ENCODE results near the gene ELL. TPM values are rescaled to one million over a fixed set of nuclear protein-coding genes. Genes with fewer than 3 reads are reported as not detected.
"Not testable (repeated sequence)": the region's sequence is repeated elsewhere in the genome, so short reads cannot be mapped to it uniquely, and the experiment has no call there.

The ELL gene
- total RNA-seq, 1 experiment from 2014 or later, result 17.3 TPM

DNA sequence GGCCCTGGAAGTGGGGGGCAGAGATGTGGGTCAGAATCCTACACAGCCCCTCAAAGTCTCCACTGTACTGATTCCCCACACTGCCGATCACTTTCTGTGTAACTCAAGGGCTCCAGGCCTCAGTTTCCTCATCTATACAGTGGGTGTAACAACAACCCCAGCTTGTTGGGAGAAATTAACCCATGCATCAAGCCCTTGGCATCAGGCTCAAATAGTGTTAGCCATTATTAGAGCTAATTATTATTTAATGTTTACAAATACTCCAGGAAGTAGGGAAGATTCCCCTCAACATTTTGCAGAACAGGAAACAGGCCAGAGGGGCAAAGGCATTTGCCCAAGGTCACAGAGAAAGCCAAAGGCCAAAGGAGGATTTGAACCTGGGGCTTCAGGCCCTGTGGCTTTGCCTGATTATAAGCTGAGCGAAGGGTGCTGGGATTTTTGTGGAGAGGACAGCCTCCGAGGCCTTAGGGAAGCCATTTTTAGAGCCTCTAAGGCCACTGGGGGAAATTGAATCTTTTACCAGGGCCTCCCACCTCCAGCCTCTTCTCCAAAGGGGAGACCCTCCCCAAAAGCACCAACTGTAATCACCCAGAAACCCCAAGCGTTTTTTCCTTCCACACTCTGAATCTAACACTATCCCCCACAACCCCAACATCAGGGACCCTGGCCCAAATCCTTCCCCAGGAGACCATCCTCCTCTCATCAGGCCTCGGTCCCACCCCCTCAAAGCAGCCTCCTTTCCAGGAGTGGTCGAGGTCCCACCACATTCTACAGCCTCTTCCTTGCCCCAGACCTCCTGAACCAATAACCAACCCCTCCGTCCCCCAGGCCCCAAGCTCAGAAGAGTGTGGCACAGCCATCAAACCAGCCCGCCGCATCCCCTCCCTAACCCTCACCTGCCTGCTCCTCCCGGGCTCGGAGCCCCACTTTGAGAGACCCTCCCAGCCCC is 20.4 kb upstream of the ELL start:
- no peaks in the 10 kb centered on the region for H3K9me3 Mint-ChIP-seq
- H3K4me3 Mint-ChIP-seq, result peak overlapping the region; percentile 84
- H3K36me3 Mint-ChIP-seq, result peaks cover 27% of the 10 kb centered on the region
- DNase-seq (ENCODE audit: low spot score), result no peak
- H3K27me3 Mint-ChIP-seq (ENCODE audit: low read depth), result no peaks in the 10 kb centered on the region
- peaks cover 16% of the 10 kb centered on the region for H3K4me1 Mint-ChIP-seq
- ChIA-PET CTCF (interaction anchor here (1.0 to 1.2 kb wide), 3 partner anchors 22 to 52 kb away, joined by 3 to 4 read pairs (median 3); partner anchors contain the start of gene UBA52), POLR2A (interaction anchor here (1.0 kb wide), 1 partner anchor 20 kb away, joined by 3 read pairs; no protein-coding TSS in a partner anchor)
- TF ChIP-seq RELA (CRISPR knock-in tag; IDR thresholded peaks at IDR 0.05; ENCODE audit: borderline replicate concordance), result no peak
- TF ChIP-seq, protein P1, sequence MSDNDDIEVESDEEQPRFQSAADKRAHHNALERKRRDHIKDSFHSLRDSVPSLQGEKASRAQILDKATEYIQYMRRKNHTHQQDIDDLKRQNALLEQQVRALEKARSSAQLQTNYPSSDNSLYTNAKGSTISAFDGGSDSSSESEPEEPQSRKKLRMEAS (CRISPR knock-in tag; IDR thresholded peaks at IDR 0.05), result no peak
- TF ChIP-seq, protein P2, sequence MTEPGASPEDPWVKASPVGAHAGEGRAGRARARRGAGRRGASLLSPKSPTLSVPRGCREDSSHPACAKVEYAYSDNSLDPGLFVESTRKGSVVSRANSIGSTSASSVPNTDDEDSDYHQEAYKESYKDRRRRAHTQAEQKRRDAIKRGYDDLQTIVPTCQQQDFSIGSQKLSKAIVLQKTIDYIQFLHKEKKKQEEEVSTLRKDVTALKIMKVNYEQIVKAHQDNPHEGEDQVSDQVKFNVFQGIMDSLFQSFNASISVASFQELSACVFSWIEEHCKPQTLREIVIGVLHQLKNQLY (CRISPR knock-in tag; IDR thresholded peaks at IDR 0.05), result no peak
- no peak for TF ChIP-seq ZNF423 (CRISPR knock-in tag; IDR thresholded peaks at IDR 0.05)
- peak; percentile 4; the same call in 1 of the 2 replicates for ATAC-seq
- peak overlapping the region; percentile 65 for H3K27ac Mint-ChIP-seq

DNA sequence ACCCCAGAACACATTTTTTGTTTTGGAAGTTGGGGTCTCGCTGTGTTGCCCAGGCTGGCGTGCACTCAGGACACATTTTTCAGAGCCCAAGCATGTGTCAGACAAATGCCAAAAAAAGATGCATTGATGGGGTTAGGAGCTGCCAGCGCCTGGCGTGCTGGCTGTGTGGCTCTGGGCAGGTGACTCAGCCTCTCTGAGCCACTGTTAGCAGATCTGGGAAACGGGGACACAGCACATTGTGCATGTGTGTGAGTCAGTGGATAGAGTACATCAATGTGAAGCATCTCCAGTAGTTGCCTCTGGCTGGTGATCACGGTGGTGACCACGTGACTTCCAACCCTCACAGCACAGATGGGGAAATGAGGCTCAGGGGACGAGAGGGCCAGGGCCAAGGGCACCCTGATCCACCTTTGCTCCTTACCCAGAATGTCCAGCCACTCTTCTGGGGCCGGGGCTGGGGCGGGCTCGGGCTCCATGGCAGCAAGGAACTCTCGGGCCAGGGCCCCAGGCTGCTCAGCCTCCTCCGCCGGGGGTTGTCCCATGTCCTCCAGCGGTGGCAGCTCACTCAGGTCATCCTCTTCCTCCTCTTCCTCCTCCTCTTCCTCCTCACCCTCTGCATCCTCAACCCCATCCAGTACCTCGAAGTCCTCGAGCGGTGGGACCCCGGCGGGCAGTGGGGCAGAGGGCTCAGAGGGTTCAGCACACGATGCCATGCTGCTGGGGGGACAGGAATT is 19.6 kb upstream of the ELL start:
- TF ChIP-seq GABPB1 (CRISPR knock-in tag; IDR thresholded peaks at IDR 0.05) (no peak), ZNF121 (CRISPR knock-in tag; IDR thresholded peaks at IDR 0.05) (0 out of 2 replicates have a peak, but pooled peaks have one; percentile 72), NFATC4 (CRISPR knock-in tag; IDR thresholded peaks at IDR 0.05) (no peak), TEAD1 (CRISPR knock-in tag; IDR thresholded peaks at IDR 0.05) (no peak), FOXJ3 (CRISPR knock-in tag; IDR thresholded peaks at IDR 0.05; ENCODE audit: borderline replicate concordance) (no peak), FOXP1 (CRISPR knock-in tag; IDR thresholded peaks at IDR 0.05; ENCODE audit: borderline replicate concordance) (no peak), ZNF219 (CRISPR knock-in tag; IDR thresholded peaks at IDR 0.05; ENCODE audit: borderline replicate concordance) (no peak), SMAD3 (CRISPR knock-in tag; IDR thresholded peaks at IDR 0.05; ENCODE audit: borderline replicate concordance) (no peak)
- TF ChIP-seq, protein P3, sequence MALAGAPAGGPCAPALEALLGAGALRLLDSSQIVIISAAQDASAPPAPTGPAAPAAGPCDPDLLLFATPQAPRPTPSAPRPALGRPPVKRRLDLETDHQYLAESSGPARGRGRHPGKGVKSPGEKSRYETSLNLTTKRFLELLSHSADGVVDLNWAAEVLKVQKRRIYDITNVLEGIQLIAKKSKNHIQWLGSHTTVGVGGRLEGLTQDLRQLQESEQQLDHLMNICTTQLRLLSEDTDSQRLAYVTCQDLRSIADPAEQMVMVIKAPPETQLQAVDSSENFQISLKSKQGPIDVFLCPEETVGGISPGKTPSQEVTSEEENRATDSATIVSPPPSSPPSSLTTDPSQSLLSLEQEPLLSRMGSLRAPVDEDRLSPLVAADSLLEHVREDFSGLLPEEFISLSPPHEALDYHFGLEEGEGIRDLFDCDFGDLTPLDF (CRISPR knock-in tag; IDR thresholded peaks at IDR 0.05), result no peak
- CTCF ChIA-PET, result interaction anchor here (1.0 to 1.1 kb wide), 2 partner anchors 21 to 30 kb away, joined by 3 to 4 read pairs; partner anchors contain the start of gene UBA52
- no peak for ATAC-seq
- H3K4me3 Mint-ChIP-seq, result no peak overlapping the region; the same call in 1 of the 2 replicates
- no peak overlapping the region for H3K27ac Mint-ChIP-seq
- H3K36me3 Mint-ChIP-seq, result peaks cover 34% of the 10 kb centered on the region
- H3K9me3 Mint-ChIP-seq, result no peaks in the 10 kb centered on the region
- no peak for DNase-seq (ENCODE audit: low spot score)
- POLR2A ChIA-PET, result interaction anchor here (1.0 kb wide), 1 partner anchor 19 kb away, joined by 3 read pairs; no protein-coding TSS in a partner anchor
- H3K27me3 Mint-ChIP-seq (ENCODE audit: low read depth), result no peaks in the 10 kb centered on the region
- H3K4me1 Mint-ChIP-seq, result peaks cover 16% of the 10 kb centered on the region

DNA sequence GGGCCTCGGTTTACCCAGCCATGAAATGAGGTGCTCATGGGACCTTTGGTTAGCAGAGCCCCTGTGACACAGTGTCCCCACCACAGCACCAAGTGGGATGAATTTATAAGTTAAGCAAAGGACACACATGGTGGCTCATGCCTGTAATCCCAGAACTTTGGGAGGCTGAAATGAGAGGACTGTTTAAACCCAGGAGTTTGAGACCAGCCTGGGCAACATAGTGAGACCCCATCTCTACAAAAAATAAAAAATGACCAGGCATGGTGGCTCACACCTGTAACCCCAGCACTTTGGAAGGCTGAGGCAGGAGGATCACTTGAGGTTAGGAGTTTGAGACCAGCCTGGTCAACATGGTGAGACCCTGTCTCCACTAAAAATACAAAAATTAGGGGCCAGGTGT is 18.3 kb upstream of the ELL start:
- peaks cover 44% of the 10 kb centered on the region for H3K36me3 Mint-ChIP-seq
- POLR2A ChIA-PET, result not testable (repeated sequence)

DNA sequence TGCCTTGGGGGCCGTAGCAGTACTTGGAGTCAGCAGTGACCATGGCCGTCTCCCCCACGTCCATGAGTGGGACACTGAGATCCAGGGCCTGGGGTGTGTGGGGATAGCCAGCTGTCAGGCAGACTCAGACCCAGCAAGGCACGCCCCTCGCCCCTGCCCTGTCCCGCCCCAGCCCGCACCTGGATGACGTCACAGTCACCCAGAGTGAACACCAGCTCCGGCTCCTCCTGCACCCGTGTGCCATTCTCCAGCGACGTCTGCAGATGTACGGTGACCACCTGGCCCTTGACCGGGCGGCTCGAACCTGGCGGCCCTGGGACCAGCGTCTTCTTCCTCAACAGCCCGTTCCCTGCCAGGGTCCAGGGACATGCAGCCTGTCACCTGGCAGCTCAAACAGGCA is 17.5 kb upstream of the ELL start:
- Mint-ChIP-seq H3K4me1 (peaks cover 13% of the 10 kb centered on the region), H3K27ac (no peak overlapping the region), H3K27me3 (ENCODE audit: low read depth) (no peaks in the 10 kb centered on the region), H3K36me3 (peaks cover 47% of the 10 kb centered on the region), H3K4me3 (no peak overlapping the region), H3K9me3 (no peaks in the 10 kb centered on the region)
- ChIA-PET POLR2A (no interaction called here), CTCF (interaction anchor here (0.6 to 1.1 kb wide), 2 partner anchors 19 to 37 kb away, joined by 4 read pairs; no protein-coding TSS in a partner anchor)
- no peak for DNase-seq (ENCODE audit: low spot score)
- no peak for TF ChIP-seq CBFB (CRISPR knock-in tag; IDR thresholded peaks at IDR 0.05; ENCODE audit: low read depth)
- TF ChIP-seq TEAD4 (CRISPR knock-in tag; IDR thresholded peaks at IDR 0.05), result no peak
- TF ChIP-seq GABPB1 (CRISPR knock-in tag; IDR thresholded peaks at IDR 0.05), result no peak
- no peak for TF ChIP-seq ESRRA (CRISPR knock-in tag; IDR thresholded peaks at IDR 0.05; ENCODE audit: borderline replicate concordance)
- ATAC-seq, result no peak

More for the DNA sequence above, 18.3 kb upstream of the ELL start:
- DNase-seq (ENCODE audit: low spot score); H3K27me3 Mint-ChIP-seq (ENCODE audit: low read depth); ATAC-seq; H3K27ac Mint-ChIP-seq; H3K9me3 Mint-ChIP-seq; H3K4me3 Mint-ChIP-seq; CTCF ChIA-PET: not testable (repeated sequence)
- peaks cover 16% of the 10 kb centered on the region for H3K4me1 Mint-ChIP-seq
